ENCODE measurements around the gene RABL6. TPM values are rescaled to one million over a fixed set of nuclear protein-coding genes. Genes with fewer than 3 reads are reported as not detected.
"Not testable (repeated sequence)": the region's sequence is repeated elsewhere in the genome, so short reads cannot be mapped to it uniquely, and the experiment has no call there.

The RABL6 gene
- total RNA-seq, 3 donors from 2014 or later = 92.1 to 142 (median 112) TPM

DNA sequence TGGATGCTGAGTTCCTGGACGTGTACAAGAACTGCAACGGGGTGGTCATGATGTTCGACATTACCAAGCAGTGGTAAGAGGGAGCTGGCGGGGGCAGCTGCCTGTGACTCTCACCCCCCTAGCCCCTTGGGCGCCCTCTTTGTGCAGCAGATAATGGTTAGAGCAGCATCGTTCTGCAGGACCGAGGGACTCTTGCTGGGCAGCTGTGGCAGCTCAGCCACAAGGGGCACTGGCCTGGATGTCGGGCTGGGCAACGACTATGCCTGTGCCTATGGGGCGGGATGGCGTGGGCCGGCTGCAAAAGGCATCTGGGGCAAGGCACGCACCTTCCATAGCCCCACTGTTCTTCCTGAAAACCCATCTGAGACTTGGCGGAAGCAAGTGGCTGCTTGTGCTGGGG lies 21.7 kb downstream of the RABL6 start:
- Histone ChIP-seq H3K4me3 (no peak overlapping the region), H3K9me3 (no peaks in the 10 kb centered on the region), H3K4me1 (ENCODE audit: low read depth) (no peaks in the 10 kb centered on the region), H3K36me3 (ENCODE audit: low read depth) (peaks cover 5% of the 10 kb centered on the region)
- intact Hi-C loops (cut with DNase I, micrococcal nuclease) = no loop called here
- no peak for TF ChIP-seq CTCF (IDR thresholded peaks at IDR 0.05)
- ATAC-seq (no peak), DNase-seq (no peak)

GRCh38 chr9:136829981-136830885 lies 22.5 kb downstream of the RABL6 start:
- intact Hi-C loops (cut with DNase I, micrococcal nuclease) = no loop called here
- DNase-seq (no peak), ATAC-seq (no peak)
- Histone ChIP-seq H3K9me3 (no peaks in the 10 kb centered on the region), H3K4me3 (no peak overlapping the region), H3K36me3 (ENCODE audit: low read depth) (peaks cover 5% of the 10 kb centered on the region), H3K4me1 (ENCODE audit: low read depth) (no peaks in the 10 kb centered on the region)
- no peak for TF ChIP-seq CTCF (IDR thresholded peaks at IDR 0.05)

- no peak for TF ChIP-seq CTCF (IDR thresholded peaks at IDR 0.05)
- no peak for DNase-seq
- H3K9me3 ChIP-seq = no peaks in the 10 kb centered on the region
- no peak for ATAC-seq
- no peak overlapping the region for H3K4me3 ChIP-seq
- no peaks in the 10 kb centered on the region for H3K36me3 ChIP-seq (ENCODE audit: low read depth)
- no peaks in the 10 kb centered on the region for H3K4me1 ChIP-seq (ENCODE audit: low read depth)
- intact Hi-C loops (cut with DNase I, micrococcal nuclease) = no loop called here
Measured at GRCh38 chr9:136831002-136831719, 23.4 kb downstream of the RABL6 start.

GRCh38 chr9:136831720-136832104 lies 24.0 kb downstream of the RABL6 start:
- Histone ChIP-seq H3K4me1 (ENCODE audit: low read depth) (no peaks in the 10 kb centered on the region), H3K4me3 (no peak overlapping the region), H3K36me3 (ENCODE audit: low read depth) (no peaks in the 10 kb centered on the region), H3K9me3 (no peaks in the 10 kb centered on the region)
- ATAC-seq (no peak), DNase-seq (no peak)
- intact Hi-C loops (cut with DNase I, micrococcal nuclease) = no loop called here
- no peak for TF ChIP-seq CTCF (IDR thresholded peaks at IDR 0.05)

DNA sequence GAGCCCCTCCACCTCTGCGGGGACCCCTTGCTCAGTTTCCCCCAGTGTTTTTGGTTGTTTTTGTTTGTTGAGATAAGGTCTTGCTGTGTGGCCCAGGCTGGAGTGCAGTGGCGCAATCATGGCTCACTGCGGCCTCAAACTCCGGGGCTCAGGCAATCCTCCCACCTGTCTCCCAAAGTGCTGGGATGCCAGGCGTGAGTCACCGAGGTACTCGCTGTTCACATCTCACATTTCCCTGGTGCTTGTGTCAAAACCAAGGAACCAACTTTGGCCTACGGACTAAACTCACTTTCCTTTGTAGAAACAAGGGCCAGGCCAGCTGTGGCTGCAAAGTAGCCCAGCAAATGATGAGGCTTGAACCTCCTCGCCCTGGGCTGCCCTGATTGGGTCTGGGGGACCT lies 24.8 kb downstream of the RABL6 start:
- no peak for ATAC-seq
- no peaks in the 10 kb centered on the region for H3K36me3 ChIP-seq (ENCODE audit: low read depth)
- TF ChIP-seq CTCF (IDR thresholded peaks at IDR 0.05) = no peak

DNA sequence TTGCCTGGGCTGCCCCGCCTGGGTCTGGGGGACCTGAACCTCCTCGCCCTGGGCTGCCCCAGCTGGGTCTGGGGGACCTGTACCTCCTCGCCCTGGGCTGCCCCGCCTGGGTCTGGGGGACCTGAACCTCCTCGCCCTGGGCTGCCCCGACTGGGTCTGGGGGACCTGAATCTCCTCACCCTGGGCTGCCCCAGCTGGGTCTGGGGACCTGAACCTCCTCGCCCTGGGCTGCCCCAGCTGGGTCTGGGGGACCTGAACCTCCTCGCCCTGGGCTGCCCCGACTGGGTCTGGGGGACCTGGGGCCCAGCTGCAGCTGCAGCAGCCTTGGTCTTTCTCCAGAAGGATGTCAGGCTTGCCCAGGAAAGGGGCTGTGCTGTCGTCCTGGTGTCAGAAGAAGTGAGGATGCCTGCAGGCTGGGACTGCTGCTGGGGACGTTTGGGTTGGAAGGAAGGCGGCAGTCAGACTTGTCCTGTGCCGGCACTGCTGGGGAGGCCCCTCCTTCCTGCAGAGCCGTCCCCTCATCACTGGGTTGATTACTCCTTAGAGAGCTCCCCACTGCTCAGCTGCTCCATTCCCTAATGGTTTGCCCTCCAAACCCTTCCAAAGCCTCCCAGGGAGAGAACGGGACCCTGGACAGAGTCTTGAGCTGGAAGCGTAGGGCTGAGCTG lies 25.8 kb downstream of the RABL6 start:
- ATAC-seq; H3K4me1 ChIP-seq (ENCODE audit: low read depth); intact Hi-C loops (cut with DNase I, micrococcal nuclease); H3K36me3 ChIP-seq (ENCODE audit: low read depth); DNase-seq; H3K4me3 ChIP-seq; H3K9me3 ChIP-seq: not testable (repeated sequence)

More for the DNA sequence above, 24.8 kb downstream of the RABL6 start:
- no peaks in the 10 kb centered on the region for H3K9me3 ChIP-seq
- H3K4me3 ChIP-seq = no peak overlapping the region
- no peak for DNase-seq
- H3K4me1 ChIP-seq (ENCODE audit: low read depth) = no peaks in the 10 kb centered on the region
- intact Hi-C loops (cut with DNase I, micrococcal nuclease) = no loop called here
